ENCODE results near the gene NOL4L. TPM values are rescaled to one million over a fixed set of nuclear protein-coding genes. Genes with fewer than 3 reads are reported as not detected.
A peak's percentile ranks its signal among the peaks of the same experiment; 100 is the strongest.

The NOL4L gene
- total RNA-seq, 1 experiment from 2014 or later: 31.7 TPM

DNA sequence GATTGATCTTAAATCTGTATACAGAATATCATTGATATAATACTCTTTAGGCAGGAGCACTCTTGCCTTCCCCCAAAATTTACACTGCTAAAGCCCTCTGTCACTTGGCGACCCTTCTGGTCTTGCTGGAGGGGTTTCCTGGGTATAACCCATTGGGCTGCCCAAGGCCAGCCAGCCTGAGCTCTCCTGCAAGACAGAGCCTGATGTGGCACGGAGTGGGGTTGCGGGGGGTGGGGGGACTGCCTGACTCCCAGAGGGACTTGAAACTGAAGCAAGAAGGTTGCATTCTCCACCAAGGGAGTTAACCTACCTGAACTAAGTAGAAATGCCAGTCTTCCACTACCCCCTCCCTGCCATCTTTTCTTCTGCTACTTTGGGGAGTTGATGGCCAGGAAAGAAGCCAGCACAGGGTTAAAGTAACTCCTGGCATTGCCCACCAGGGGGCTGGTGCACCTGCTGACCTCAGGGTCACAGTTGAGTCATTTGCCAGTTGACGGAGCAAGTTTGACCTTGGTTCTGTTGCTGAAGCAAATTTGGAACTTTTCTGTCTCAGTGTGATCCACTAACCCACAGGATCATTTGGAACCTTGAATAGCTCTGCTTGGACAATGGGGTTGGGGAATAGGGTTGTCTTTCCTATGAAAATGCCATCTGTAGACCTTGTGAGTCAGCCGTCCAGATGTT is 147.6 kb downstream of the NOL4L start:
- H3K9me3 ChIP-seq (ENCODE audit: control insufficient read depth, low read depth, low read length): no peaks in the 10 kb centered on the region
- no peak overlapping the region for H2AK5ac ChIP-seq (ENCODE audit: insufficient read length, low read length)
- no peak overlapping the region for H2BK12ac ChIP-seq (ENCODE audit: insufficient read length, low read depth, low read length)
- DNase-seq: no peak
- no peak overlapping the region for H3K23ac ChIP-seq (ENCODE audit: insufficient read length, low read depth, low read length)
- H3K9me3 Mint-ChIP-seq: no peaks in the 10 kb centered on the region
- H2BK15ac ChIP-seq (ENCODE audit: low read depth, low read length): no peak overlapping the region
- H3K56ac ChIP-seq (ENCODE audit: insufficient read length, low read depth, low read length): no peak overlapping the region
- H3K36me3 Mint-ChIP-seq (ENCODE audit: insufficient read depth in 1 of 3, low read depth in 3 of 3): peaks cover 10 to 44% (median 32%) of the 10 kb centered on the region in 3 experiments; a peak in 5 of 7 replicates
- H4K91ac ChIP-seq (ENCODE audit: insufficient read length, low read depth, low read length): no peak overlapping the region
- H2BK5ac ChIP-seq (ENCODE audit: insufficient read length, low read length): no peak overlapping the region
- H3K27ac Mint-ChIP-seq: no peak overlapping the region
- no peaks in the 10 kb centered on the region for H3K27me3 Mint-ChIP-seq (ENCODE audit: low read depth)
- no CpG with 5 or more reads among the region's 5 CpGs for WGBS (ENCODE audit: extremely low coverage, insufficient read length, low lambda C conversion rate)
- no peaks in the 10 kb centered on the region for H3K79me1 ChIP-seq (ENCODE audit: insufficient read depth, low read depth, low read length, poor library complexity, severe bottlenecking)
- no peaks in the 10 kb centered on the region for H4K20me1 ChIP-seq (ENCODE audit: control insufficient read depth, insufficient read depth, insufficient read length)
- H3K4ac ChIP-seq (ENCODE audit: low read depth, low read length): no peak overlapping the region
- H3K79me2 ChIP-seq (ENCODE audit: insufficient read depth, low read length): no peaks in the 10 kb centered on the region
- H4K8ac ChIP-seq (replicated peaks; ENCODE audit: insufficient read length, low read depth, low read length): no peak overlapping the region
- H2BK20ac ChIP-seq (ENCODE audit: low read depth, low read length, poor library complexity, severe bottlenecking): no peak overlapping the region
- H3K4me3 Mint-ChIP-seq: no peak overlapping the region
- H3K14ac ChIP-seq (ENCODE audit: insufficient read depth, low read length): no peak overlapping the region
- H3K27me3 ChIP-seq (ENCODE audit: insufficient read depth, low read length): no peaks in the 10 kb centered on the region
- no peak overlapping the region for H3K27ac ChIP-seq (ENCODE audit: insufficient read length, low read depth, low read length)
- no peaks in the 10 kb centered on the region for H3K23me2 ChIP-seq (ENCODE audit: insufficient read length, low read depth, low read length, poor library complexity, severe bottlenecking)
- peaks cover 15% of the 10 kb centered on the region in 2 experiments for H3K4me1 Mint-ChIP-seq
- H4K5ac ChIP-seq (ENCODE audit: insufficient read length, low read depth, low read length): no peak overlapping the region
- H3K4me1 ChIP-seq (ENCODE audit: insufficient read depth, low read length): no peaks in the 10 kb centered on the region
- H3K9ac ChIP-seq (ENCODE audit: extremely low read depth, insufficient read length, low read length): no peak overlapping the region
- TF ChIP-seq, protein P1, sequence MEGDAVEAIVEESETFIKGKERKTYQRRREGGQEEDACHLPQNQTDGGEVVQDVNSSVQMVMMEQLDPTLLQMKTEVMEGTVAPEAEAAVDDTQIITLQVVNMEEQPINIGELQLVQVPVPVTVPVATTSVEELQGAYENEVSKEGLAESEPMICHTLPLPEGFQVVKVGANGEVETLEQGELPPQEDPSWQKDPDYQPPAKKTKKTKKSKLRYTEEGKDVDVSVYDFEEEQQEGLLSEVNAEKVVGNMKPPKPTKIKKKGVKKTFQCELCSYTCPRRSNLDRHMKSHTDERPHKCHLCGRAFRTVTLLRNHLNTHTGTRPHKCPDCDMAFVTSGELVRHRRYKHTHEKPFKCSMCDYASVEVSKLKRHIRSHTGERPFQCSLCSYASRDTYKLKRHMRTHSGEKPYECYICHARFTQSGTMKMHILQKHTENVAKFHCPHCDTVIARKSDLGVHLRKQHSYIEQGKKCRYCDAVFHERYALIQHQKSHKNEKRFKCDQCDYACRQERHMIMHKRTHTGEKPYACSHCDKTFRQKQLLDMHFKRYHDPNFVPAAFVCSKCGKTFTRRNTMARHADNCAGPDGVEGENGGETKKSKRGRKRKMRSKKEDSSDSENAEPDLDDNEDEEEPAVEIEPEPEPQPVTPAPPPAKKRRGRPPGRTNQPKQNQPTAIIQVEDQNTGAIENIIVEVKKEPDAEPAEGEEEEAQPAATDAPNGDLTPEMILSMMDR (conservative IDR thresholded peaks at IDR 0.05): peak; percentile 71
- H2BK120ac ChIP-seq (ENCODE audit: low read depth, low read length, poor library complexity, severe bottlenecking): no peak overlapping the region
- H3K4me2 ChIP-seq (ENCODE audit: insufficient read depth, insufficient read length, low read length): no peak overlapping the region
- no peak overlapping the region for H3T11ph ChIP-seq (ENCODE audit: low read length)
- H2AFZ ChIP-seq (ENCODE audit: low read length): no peak overlapping the region
- H3K18ac ChIP-seq (ENCODE audit: insufficient read length, low read depth, low read length): no peak overlapping the region
